HG02588 (cell line): ENCODE results near the gene TTC38.
"Not testable (repeated sequence)": the region's sequence is repeated elsewhere in the genome, so short reads cannot be mapped to it uniquely, and the experiment has no call there.

Experiments used
- ATAC-seq: cut with Tn5 transposase; IDR thresholded peaks from one replicate; pipeline ENCODE4 v1.9.1; 2021; ENCODE audit warnings: mild to moderate bottlenecking, moderate library complexity; ENCODE audit not compliant: unreplicated experiment

Gene TTC38

DNA sequence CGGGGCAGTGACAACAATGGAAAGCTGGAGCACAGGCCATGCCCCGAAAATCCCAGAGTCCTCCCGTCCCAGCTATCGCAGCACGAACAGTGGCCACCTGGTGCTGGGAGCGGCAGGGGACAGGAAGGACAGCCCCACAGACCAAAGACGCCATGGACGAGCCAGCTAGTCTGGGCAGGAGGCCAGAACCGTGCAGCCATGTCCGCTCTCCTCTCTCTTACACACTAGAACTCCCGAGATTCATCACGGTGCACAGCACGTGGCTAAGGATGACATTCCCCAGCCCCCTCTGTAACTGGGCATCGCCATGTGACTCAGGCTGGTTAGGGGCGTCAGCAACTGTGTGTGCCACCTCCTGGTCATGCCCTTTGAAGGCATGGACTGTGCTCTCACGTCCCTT is 22.3 kb upstream of the TTC38 start:
- ATAC-seq: no peak

- ATAC-seq: no peak
Observed at GRCh38 chr22:46246178-46246577, 21.6 kb upstream of the TTC38 start.

DNA sequence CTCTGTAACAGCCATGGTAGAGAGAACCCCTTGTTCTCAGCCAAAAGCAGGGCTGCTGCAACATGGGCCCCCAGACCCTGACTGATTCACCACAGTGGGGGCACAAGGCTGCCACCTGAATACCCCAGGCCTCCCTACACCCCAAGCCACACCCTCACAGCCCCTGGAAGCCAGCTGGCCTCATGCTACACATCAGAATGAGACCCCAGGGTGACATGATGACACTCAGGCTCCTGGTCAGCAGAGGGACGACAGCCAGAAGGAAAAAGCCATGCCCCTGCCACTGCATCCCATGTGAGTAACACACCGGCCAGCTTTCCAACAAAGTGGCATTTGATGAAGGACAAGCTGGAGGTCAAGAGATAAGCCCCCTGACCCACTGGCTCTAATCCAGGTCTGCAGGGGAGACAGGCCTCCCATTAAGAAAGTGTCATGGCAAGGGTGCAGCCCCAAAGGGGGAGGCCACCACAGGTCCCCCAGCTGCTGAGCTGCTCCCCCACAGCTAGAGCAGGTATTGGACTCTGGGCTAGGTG is 20.3 kb upstream of the TTC38 start:
- ATAC-seq: no peak

- peak; percentile 81 for ATAC-seq
Observed at GRCh38 chr22:46250035-46250782, 17.6 kb upstream of the TTC38 start, which contains the start of gene CDPF1. TSS of gene CDPF1 (minus strand) at chr22:46250293. CDS start at chr22:46248284, 2,009 bp downstream.

DNA sequence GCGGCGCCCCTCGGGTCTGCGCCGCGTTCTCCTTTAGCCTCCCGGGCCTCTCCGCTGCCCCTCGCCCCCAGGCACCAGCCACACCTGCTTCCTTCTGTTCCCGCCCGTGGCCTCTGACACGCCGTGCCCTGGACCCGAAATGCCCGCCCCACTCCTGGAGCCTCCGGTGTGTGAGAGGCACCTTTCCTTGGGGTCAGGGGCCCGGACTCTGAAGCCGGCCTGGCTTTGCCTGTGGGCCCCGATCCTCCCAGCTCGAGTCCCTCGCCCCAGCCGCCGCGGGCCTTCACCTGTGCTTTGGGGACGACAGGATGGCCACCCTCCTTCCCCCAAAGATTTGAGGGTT is 17.1 kb upstream of the TTC38 start:
- peak; percentile 15 for ATAC-seq

GRCh38 chr22:46251266-46251665 is 16.5 kb upstream of the TTC38 start:
- ATAC-seq: no peak

DNA sequence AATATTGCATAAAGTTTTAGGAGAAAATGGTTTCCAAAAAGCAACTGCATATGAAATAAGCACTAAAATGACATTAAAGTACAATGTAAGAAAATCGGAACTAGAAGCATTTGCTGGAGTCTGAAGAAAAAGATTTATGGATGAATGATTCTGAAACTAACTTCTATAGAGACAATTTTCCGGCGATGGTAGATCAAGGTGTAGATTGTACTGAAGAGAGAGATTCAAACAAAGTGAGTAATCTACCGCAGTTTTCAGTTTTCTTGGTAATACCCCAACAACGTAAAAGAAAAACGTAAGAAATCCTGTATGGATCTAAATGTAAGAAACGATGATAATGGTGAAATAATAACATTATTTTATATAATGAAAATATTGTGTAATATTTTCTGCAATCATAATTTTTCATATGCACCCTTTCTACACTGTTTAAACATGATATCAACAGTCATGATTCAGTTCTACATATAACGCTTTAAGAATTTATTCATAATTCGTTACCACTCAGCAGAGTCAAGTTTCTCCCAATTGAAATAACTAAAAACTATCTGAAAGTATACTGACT is 15.9 kb upstream of the TTC38 start:
- ATAC-seq: no peak

DNA sequence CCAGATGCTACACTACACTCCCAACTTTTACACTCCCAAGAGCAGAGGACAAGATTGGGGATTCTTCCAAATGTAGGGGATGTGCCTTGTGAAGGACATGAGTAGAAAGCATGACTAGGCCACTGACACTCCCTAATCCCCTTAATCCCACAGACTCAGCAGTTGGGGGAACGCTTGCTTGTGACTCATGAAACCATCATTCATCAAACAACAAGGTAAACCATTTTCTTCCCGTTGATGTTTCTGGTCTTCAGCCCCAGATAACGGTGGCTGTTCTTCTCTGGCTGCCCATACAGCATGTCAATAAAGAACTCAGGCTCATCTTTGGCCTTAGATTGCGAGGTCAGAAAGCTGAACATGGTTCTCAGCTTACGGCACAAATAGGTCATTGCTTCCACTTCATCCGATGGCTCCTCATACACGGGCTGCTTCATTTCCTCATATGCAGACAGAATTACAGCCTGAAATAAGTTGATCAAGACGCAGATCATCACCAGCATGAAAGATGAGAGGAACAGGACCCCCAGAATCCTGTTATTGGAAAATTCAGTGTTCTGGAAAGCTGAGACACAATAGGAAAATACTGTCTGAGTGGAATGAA is 11.3 kb upstream of the TTC38 start:
- ATAC-seq: no peak

DNA sequence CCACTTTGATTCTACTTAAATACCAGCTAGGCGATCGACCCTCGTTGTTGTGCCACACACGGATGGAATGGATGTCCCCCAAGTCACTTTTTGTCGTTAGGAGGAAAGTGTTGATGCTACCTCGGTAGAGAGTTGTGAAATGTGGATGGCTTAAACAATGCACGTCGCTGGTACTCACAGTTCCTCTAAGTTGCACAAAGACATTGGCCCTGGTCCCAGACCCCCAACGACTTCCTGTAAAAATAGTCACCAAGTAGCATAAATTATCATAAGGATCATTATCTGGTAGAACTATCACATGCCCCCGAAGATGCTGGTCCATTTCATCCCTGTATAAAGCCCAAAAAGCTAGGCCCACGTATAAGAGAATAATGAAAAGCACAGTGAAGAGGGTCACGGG is 8.4 kb upstream of the TTC38 start:
- ATAC-seq: no peak

- no peak for ATAC-seq
Observed at GRCh38 chr22:46260038-46260437, 7.8 kb upstream of the TTC38 start.

- no peak for ATAC-seq
Observed at GRCh38 chr22:46262449-46263215, 5.2 kb upstream of the TTC38 start.

DNA sequence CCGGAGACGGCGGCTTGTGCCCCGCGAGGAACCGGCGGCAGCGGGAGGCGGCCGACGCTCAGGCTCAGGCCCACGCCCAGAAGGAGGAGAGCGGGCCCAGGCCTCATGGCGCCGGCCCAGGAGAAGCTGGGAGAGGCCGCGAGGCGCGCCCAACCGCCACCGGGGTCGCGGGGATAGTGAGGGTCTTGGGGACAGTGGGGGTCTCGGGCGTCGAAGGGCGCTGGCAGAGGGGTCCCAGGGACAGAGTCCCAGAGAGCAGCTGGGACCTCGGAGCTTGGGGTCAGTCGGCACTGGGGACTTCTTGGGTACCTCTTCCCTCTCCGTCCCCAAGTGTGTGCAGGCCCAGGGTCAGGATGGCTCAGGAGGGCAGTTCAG is 4.6 kb upstream of the TTC38 start, which contains the start of gene PKDREJ:
TSS of gene PKDREJ (minus strand) at position 128 of the 375 bp plus-strand sequence. CDS start at position 107, 21 bp downstream.
- no peak for ATAC-seq

GRCh38 chr22:46264520-46264919 is 3.3 kb upstream of the TTC38 start:
- ATAC-seq: not testable (repeated sequence)

- not testable (repeated sequence) for ATAC-seq
Observed at GRCh38 chr22:46265627-46266026, 2.2 kb upstream of the TTC38 start.

- ATAC-seq: no peak
Observed at GRCh38 chr22:46269564-46269963, 1.8 kb downstream of the TTC38 start.

DNA sequence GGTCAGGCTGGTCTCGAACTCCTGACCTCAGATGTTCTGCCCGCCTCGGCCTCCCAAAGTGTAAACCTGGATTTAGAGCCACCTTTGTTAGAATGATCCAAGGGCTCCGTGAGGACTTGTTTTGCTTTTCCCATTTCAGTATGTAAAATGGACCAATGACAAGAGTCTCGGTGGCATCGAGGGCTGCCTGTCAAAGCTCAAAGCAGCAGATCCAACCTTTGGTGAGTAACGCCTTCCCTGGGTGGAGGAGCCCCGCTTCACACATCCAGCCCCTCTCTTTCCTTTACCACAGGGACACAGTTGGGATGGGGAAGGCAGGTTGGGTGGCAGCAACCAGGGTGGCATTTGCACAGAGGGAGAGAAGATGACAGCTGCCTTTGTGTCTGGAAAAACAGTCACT is 4.4 kb downstream of the TTC38 start:
- no peak for ATAC-seq

- ATAC-seq: no peak
Observed at GRCh38 chr22:46272762-46273431, 5.1 kb downstream of the TTC38 start.

DNA sequence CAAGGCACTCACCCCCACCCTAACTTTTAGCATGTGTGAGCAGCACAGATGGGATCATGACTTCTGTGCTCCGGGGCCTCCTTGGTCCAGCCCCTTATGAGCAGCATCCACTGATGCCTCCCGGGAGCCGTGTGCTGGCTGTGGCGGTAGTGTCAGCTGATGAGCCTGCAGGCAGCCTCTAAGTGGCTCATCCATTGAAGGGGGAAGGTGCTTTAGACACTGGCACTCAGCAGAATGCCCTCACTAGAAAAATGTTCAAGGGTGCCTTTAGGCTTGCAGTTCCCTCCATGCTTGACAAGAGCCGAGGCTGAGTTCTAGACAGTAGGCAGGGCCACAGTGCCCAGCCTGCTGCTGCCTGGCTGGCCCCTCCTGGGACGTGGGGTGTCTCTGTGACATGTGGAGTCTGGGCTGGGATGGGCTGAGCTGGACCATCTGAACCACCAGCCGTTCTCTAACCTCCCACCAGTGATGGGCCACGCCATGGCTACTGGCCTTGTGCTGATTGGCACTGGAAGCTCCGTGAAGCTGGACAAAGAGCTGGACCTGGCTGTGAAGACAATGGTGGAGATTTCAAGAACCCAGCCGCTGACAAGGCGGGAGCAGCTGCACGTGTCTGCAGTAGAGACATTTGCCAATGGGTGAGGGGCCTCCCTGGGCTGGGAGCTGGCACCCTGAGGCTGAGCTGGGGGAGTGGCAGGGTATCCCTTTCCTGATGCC is 5.8 kb downstream of the TTC38 start:
- ATAC-seq: no peak

- no peak for ATAC-seq
Observed at GRCh38 chr22:46274381-46274780, 6.6 kb downstream of the TTC38 start.
